HFFc6 (cell line): ENCODE results near the gene PACC1. TPM values are rescaled to one million over a fixed set of nuclear protein-coding genes. Genes with fewer than 3 reads are reported as not detected.

Source experiments
- DNase-seq: peaks from one replicate; pipeline ENCODE4 v3.0.0-alpha.2; 2018
- H3K27ac Mint-ChIP-seq: 2 replicates; pipeline ENCODE4 v1.8.0; 2020; ENCODE audit warnings: mild to moderate bottlenecking, mixed read lengths
- H3K27me3 Mint-ChIP-seq: 2 replicates; pipeline ENCODE4 v1.8.0; 2021; ENCODE audit warnings: mild to moderate bottlenecking, moderate library complexity, mixed read lengths; ENCODE audit not compliant: insufficient read depth
- H3K36me3 Mint-ChIP-seq: 2 replicates; pipeline ENCODE4 v1.8.0; 2021; ENCODE audit warnings: low read depth, mixed read lengths
- H3K4me1 Mint-ChIP-seq: 2 replicates; pipeline ENCODE4 v1.8.0; 2020; ENCODE audit warnings: low read depth, mixed read lengths
- H3K4me3 Mint-ChIP-seq: 2 replicates; pipeline ENCODE4 v1.8.0; 2020; ENCODE audit warnings: mild to moderate bottlenecking, moderate library complexity, mixed read lengths
- H3K9me3 Mint-ChIP-seq: 2 replicates; pipeline ENCODE4 v1.8.0; 2020; ENCODE audit warnings: mild to moderate bottlenecking, mixed read lengths
- CTCF ChIP-seq: fragments of 200-600 bp; sonication (generic); IDR thresholded peaks from 2 replicates; pipeline ENCODE4 v1.5.0; 2021; ENCODE audit warnings: antibody characterized with exemption, mild to moderate bottlenecking
- total RNA-seq, 6 experiments: library from RNA; stranded (reverse); fragmentation: NEBNext Ultra II Directional; extraction: Animal tissue kit (Norgen Biotek cat#: 25700); gene quantifications; 2 replicates in 1 of 6; 3 replicates in 5 of 6; pipeline ENCODE4 v1.2.3, GENCODE V29; 2021

Gene PACC1
- total RNA-seq, 6 experiments from 2014 or later: 6.9 to 7.6 (median 7.4) TPM

DNA sequence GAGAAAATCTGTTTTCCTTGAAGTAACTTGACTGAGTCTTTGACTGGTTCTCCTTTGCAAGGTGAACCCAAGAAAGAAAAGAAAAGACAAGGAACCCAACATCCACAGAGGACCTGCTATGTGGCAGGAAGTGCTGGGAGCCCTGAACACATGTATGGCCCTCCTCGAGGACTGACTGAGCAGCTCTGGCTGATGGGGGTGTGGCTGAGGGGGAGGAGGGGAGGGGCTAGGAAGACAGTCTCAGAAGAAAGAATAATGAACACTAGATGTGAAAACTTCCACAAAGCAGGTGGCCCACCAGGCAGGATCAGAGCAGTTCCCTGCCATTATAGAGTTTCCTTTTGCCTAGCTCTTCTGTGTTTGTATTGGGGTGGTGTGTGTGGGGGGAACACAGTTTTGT is 44.1 kb upstream of the PACC1 start:
- no peaks in the 10 kb centered on the region for H3K4me1 Mint-ChIP-seq
- peaks cover 24% of the 10 kb centered on the region for H3K27me3 Mint-ChIP-seq
- no peak for TF ChIP-seq CTCF
- no peaks in the 10 kb centered on the region for H3K36me3 Mint-ChIP-seq
- DNase-seq: no peak
- no peak overlapping the region for H3K4me3 Mint-ChIP-seq
- H3K27ac Mint-ChIP-seq: no peak overlapping the region
- peaks cover 6% of the 10 kb centered on the region; the same call in 1 of the 2 replicates for H3K9me3 Mint-ChIP-seq

- peaks cover 18% of the 10 kb centered on the region for H3K27me3 Mint-ChIP-seq
- TF ChIP-seq CTCF: peak; percentile 85
- H3K27ac Mint-ChIP-seq: no peak overlapping the region
- peaks cover 6% of the 10 kb centered on the region; the same call in 1 of the 2 replicates for H3K9me3 Mint-ChIP-seq
- DNase-seq: peak; percentile 62
- no peak overlapping the region for H3K4me3 Mint-ChIP-seq
- peaks cover 4% of the 10 kb centered on the region for H3K4me1 Mint-ChIP-seq
- no peaks in the 10 kb centered on the region for H3K36me3 Mint-ChIP-seq
These were observed 43.2 kb upstream of the PACC1 start for GRCh38 chr1:212457740-212458338.

DNA sequence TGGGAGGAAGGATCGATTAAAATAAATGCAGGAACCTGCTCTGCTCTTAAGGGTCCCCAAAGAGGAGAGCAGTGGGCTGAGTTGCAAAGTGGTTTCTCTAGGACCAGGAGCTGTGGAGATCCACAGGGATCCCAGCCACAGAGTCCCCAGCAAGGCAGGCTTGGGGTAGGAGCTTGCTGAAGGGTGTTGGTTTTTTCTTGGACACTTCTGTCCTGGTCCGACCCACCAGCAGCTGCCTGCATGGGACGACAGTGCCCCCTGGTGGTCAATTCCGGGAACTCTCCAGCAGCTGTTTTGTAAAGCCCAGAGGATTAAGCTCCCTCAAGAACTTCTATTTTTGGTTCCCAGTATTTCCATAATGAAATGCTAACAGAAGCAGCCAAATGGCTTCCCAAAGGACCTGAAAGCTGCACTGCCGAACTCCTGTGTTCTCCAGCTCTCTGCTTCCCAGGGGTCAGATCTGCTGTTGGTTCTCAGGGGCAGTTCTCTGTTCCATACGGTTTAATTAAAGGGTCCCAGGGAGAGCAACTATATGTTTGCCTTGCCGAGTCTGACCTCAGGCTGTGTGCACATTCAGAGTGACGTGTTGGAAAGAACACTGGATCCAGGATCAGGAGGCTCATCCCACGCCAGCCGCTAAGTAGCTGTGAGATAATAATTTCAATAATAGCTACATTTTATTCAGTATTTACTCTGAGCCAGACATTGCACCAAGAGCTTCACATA is 41.3 kb upstream of the PACC1 start:
- no peak overlapping the region for H3K27ac Mint-ChIP-seq
- no peaks in the 10 kb centered on the region for H3K36me3 Mint-ChIP-seq
- no peak overlapping the region for H3K4me3 Mint-ChIP-seq
- peaks cover 6% of the 10 kb centered on the region; the same call in 1 of the 2 replicates for H3K9me3 Mint-ChIP-seq
- peaks cover 7% of the 10 kb centered on the region for H3K27me3 Mint-ChIP-seq
- DNase-seq: peak; percentile 71
- TF ChIP-seq CTCF: peak; percentile 99
- H3K4me1 Mint-ChIP-seq: peaks cover 11% of the 10 kb centered on the region

DNA sequence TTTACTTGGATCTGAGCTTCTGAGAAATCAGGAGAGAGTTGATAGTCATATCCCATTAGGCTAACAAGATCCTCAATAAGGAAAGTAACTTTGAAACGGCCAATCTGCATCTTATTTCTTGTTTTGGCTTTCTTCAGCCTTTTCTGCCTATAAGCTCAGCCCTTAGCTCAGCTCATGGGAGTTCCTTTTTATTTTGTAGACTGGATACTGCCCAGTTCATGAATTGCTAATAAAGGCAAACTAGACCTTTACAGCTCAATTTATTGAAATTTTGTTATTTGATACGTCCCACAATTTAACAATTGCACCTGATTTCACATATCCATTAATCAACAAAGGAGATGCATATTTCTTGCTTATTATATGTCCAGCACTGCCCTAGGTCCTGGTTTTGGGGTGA is 40.7 kb upstream of the PACC1 start:
- H3K27me3 Mint-ChIP-seq: peaks cover 7% of the 10 kb centered on the region
- H3K36me3 Mint-ChIP-seq: no peaks in the 10 kb centered on the region
- DNase-seq: no peak
- no peak overlapping the region for H3K4me3 Mint-ChIP-seq
- no peak for TF ChIP-seq CTCF
- no peak overlapping the region for H3K27ac Mint-ChIP-seq
- peaks cover 11% of the 10 kb centered on the region for H3K4me1 Mint-ChIP-seq
- H3K9me3 Mint-ChIP-seq: peaks cover 6% of the 10 kb centered on the region; the same call in 1 of the 2 replicates

GRCh38 chr1:212454741-212455140 is 40.1 kb upstream of the PACC1 start:
- no peaks in the 10 kb centered on the region for H3K36me3 Mint-ChIP-seq
- H3K4me1 Mint-ChIP-seq: peaks cover 11% of the 10 kb centered on the region
- TF ChIP-seq CTCF: no peak
- H3K9me3 Mint-ChIP-seq: peaks cover 6% of the 10 kb centered on the region; the same call in 1 of the 2 replicates
- H3K4me3 Mint-ChIP-seq: no peak overlapping the region
- peaks cover 7% of the 10 kb centered on the region for H3K27me3 Mint-ChIP-seq
- DNase-seq: no peak
- H3K27ac Mint-ChIP-seq: no peak overlapping the region
